HEK293T (cell line): ENCODE results near the gene PIGR.

Experiments used
- ARNT ChIP-seq: fragments of 450-650 bp; IDR thresholded peaks from 2 replicates; pipeline ENCODE4 v1.6.1; 2017; ENCODE audit warnings: mild to moderate bottlenecking
- BHLHE40 ChIP-seq: fragments of 450-650 bp; IDR thresholded peaks from 2 replicates; pipeline ENCODE4 v1.6.1; 2016; ENCODE audit warnings: mild to moderate bottlenecking, moderate library complexity, borderline replicate concordance
- ELF4 ChIP-seq: fragments of 450-650 bp; IDR thresholded peaks from 2 replicates; pipeline ENCODE4 v1.6.1; 2017; ENCODE audit warnings: antibody characterized with exemption
- FOXK2 ChIP-seq: fragments of 450-650 bp; IDR thresholded peaks from 2 replicates; pipeline ENCODE4 v1.6.1; 2016; ENCODE audit warnings: mild to moderate bottlenecking
- HDGF ChIP-seq: fragments of 450-650 bp; IDR thresholded peaks from 2 replicates; pipeline ENCODE4 v1.6.1; 2017; ENCODE audit warnings: antibody characterized with exemption, borderline replicate concordance
- PKNOX1 ChIP-seq: fragments of 450-650 bp; IDR thresholded peaks from 2 replicates; pipeline ENCODE4 v1.6.1; 2016
- ZNF384 ChIP-seq: fragments of 450-650 bp; IDR thresholded peaks from 2 replicates; pipeline ENCODE4 v1.6.1; 2016

- TF ChIP-seq PKNOX1, result no peak
- TF ChIP-seq BHLHE40, result no peak
- no peak for TF ChIP-seq ARNT
- no peak for TF ChIP-seq FOXK2
- TF ChIP-seq ELF4, result no peak
- no peak for TF ChIP-seq ZNF384
- TF ChIP-seq HDGF, result no peak
Measured at GRCh38 chr1:206962272-206962671, 16.0 kb upstream of the PIGR start.
